Activated naive CD8-positive, alpha-beta T cell treated with anti-CD3 and anti-CD28 coated beads, Interleukin-2, amount 10 ng/mL, durations not matched to agents 7 days and 5 days (primary cell): ENCODE results near the gene SMAD7. TPM values are rescaled to one million over a fixed set of nuclear protein-coding genes. Genes with fewer than 3 reads are reported as not detected.
A peak's percentile ranks its signal among the peaks of the same experiment; 100 is the strongest.

Experiments
- ATAC-seq: fragments of 150-1000 bp; cut with Tn5 transposase; one replicate; pipeline ENCODE4 v1.10.0; 2021; ENCODE audit warnings: low read depth, moderate library complexity
- POLR2A ChIA-PET: fragments of 350-600 bp; sonication (Branson Sonifier 250); formaldehyde crosslinking; loops from one replicate; lab custom pipeline; 2021; ENCODE audit warnings: antibody characterized with exemption; lab: Charles Lee
- DNase-seq: peaks from one replicate; pipeline ENCODE4 v3.0.0; 2021
- H3K27ac Mint-ChIP-seq: one replicate; pipeline ENCODE4 v1.8.0; 2022; ENCODE audit warnings: mild to moderate bottlenecking, mixed read lengths
- H3K27me3 Mint-ChIP-seq: one replicate; pipeline ENCODE4 v1.8.0; 2022; ENCODE audit warnings: mild to moderate bottlenecking, moderate library complexity, mixed read lengths
- H3K36me3 Mint-ChIP-seq: one replicate; pipeline ENCODE4 v1.8.0; 2021; ENCODE audit warnings: mild to moderate bottlenecking, mixed read lengths
- H3K4me1 Mint-ChIP-seq: one replicate; pipeline ENCODE4 v1.8.0; 2021; ENCODE audit warnings: mixed read lengths
- H3K4me3 Mint-ChIP-seq: one replicate; pipeline ENCODE4 v1.8.0; 2022; ENCODE audit warnings: mild to moderate bottlenecking, moderate library complexity, mixed read lengths
- H3K9me3 Mint-ChIP-seq: one replicate; pipeline ENCODE4 v1.8.0; 2021; ENCODE audit warnings: mixed read lengths
- total RNA-seq, 2 experiments: library from RNA; stranded (reverse); gene quantifications; one replicate each; pipeline ENCODE4 v1.2.3, GENCODE V29; 2021

The SMAD7 gene
- total RNA-seq, 2 experiments from 2014 or later = 26.8 to 30.1 TPM

- no peak for ATAC-seq
- H3K27ac Mint-ChIP-seq = peak overlapping the region; percentile 57
- peaks cover 80% of the 10 kb centered on the region for H3K4me1 Mint-ChIP-seq
- POLR2A ChIA-PET = interaction anchor here (0.9 to 1.6 kb wide), 3 partner anchors 8 to 20 kb away, joined by 3 to 6 read pairs (median 3); no protein-coding TSS in a partner anchor
- no peaks in the 10 kb centered on the region for H3K9me3 Mint-ChIP-seq
- no peaks in the 10 kb centered on the region for H3K27me3 Mint-ChIP-seq
- H3K4me3 Mint-ChIP-seq = peak overlapping the region; percentile 17
- no peak for DNase-seq
- peaks cover 39% of the 10 kb centered on the region for H3K36me3 Mint-ChIP-seq
Observed at GRCh38 chr18:48932822-48933510, 17.8 kb downstream of the SMAD7 start.

- no peak for DNase-seq
- ATAC-seq = no peak
- Mint-ChIP-seq H3K27me3 (no peaks in the 10 kb centered on the region), H3K4me1 (peaks cover 80% of the 10 kb centered on the region), H3K27ac (peak overlapping the region; percentile 75), H3K36me3 (peaks cover 36% of the 10 kb centered on the region), H3K4me3 (no peak overlapping the region), H3K9me3 (no peaks in the 10 kb centered on the region)
- POLR2A ChIA-PET = interaction anchor here (0.9 to 1.2 kb wide), 2 partner anchors 8 to 20 kb away, joined by 3 read pairs; no protein-coding TSS in a partner anchor
Observed at GRCh38 chr18:48932462-48932818, 18.3 kb downstream of the SMAD7 start.

GRCh38 chr18:48931680-48932461 lies 18.9 kb downstream of the SMAD7 start:
- Mint-ChIP-seq H3K4me1 (peaks cover 83% of the 10 kb centered on the region), H3K9me3 (no peaks in the 10 kb centered on the region), H3K27me3 (no peaks in the 10 kb centered on the region), H3K4me3 (no peak overlapping the region), H3K27ac (peak overlapping the region; percentile 75), H3K36me3 (peaks cover 35% of the 10 kb centered on the region)
- ATAC-seq (no peak), DNase-seq (no peak)
- POLR2A ChIA-PET = interaction anchor here (1.2 kb wide), 1 partner anchor 21 kb away, joined by 3 read pairs; no protein-coding TSS in a partner anchor

- no peak for ATAC-seq
- Mint-ChIP-seq H3K4me1 (peaks cover 86% of the 10 kb centered on the region), H3K27me3 (no peaks in the 10 kb centered on the region), H3K27ac (peak overlapping the region; percentile 7), H3K36me3 (peaks cover 30% of the 10 kb centered on the region), H3K4me3 (no peak overlapping the region), H3K9me3 (no peaks in the 10 kb centered on the region)
- POLR2A ChIA-PET = no interaction called here
- DNase-seq = no peak
Observed at GRCh38 chr18:48930926-48931325, 19.8 kb downstream of the SMAD7 start.

- H3K36me3 Mint-ChIP-seq = peaks cover 26% of the 10 kb centered on the region
- H3K4me1 Mint-ChIP-seq = peaks cover 84% of the 10 kb centered on the region
- no peaks in the 10 kb centered on the region for H3K27me3 Mint-ChIP-seq
- POLR2A ChIA-PET = interaction anchor here (0.6 to 3.3 kb wide), 2 partner anchors 11 to 81 kb away, joined by 8 to 15 read pairs; no protein-coding TSS in a partner anchor
- no peaks in the 10 kb centered on the region for H3K9me3 Mint-ChIP-seq
- no peak for DNase-seq
- peak overlapping the region; percentile 63 for H3K4me3 Mint-ChIP-seq
- no peak for ATAC-seq
- peak overlapping the region; percentile 5 for H3K27ac Mint-ChIP-seq
Observed at GRCh38 chr18:48929941-48930713, 20.6 kb downstream of the SMAD7 start.

- Mint-ChIP-seq H3K4me3 (peak overlapping the region; percentile 77), H3K9me3 (no peaks in the 10 kb centered on the region), H3K4me1 (peaks cover 85% of the 10 kb centered on the region), H3K36me3 (peaks cover 26% of the 10 kb centered on the region), H3K27me3 (no peaks in the 10 kb centered on the region), H3K27ac (peak overlapping the region; percentile 72)
- DNase-seq (no peak), ATAC-seq (no peak)
- POLR2A ChIA-PET = interaction anchor here (0.8 to 3.3 kb wide), 3 partner anchors 8 to 19 kb away, joined by 4 to 15 read pairs (median 5); no protein-coding TSS in a partner anchor
Observed at GRCh38 chr18:48929212-48929612, 21.6 kb downstream of the SMAD7 start.

- no peaks in the 10 kb centered on the region for H3K27me3 Mint-ChIP-seq
- DNase-seq (peak; percentile 67), ATAC-seq (peak; percentile 93)
- POLR2A ChIA-PET = interaction anchor here (0.8 to 3.3 kb wide), 4 partner anchors 9 to 23 kb away, joined by 4 to 15 read pairs (median 6); no protein-coding TSS in a partner anchor
- H3K36me3 Mint-ChIP-seq = peaks cover 28% of the 10 kb centered on the region
- peak overlapping the region; percentile 77 for H3K4me3 Mint-ChIP-seq
- peak overlapping the region; percentile 72 for H3K27ac Mint-ChIP-seq
- no peaks in the 10 kb centered on the region for H3K9me3 Mint-ChIP-seq
- H3K4me1 Mint-ChIP-seq = peaks cover 84% of the 10 kb centered on the region
Observed at GRCh38 chr18:48928787-48929186, 22.0 kb downstream of the SMAD7 start.

GRCh38 chr18:48927286-48928080 lies 23.3 kb downstream of the SMAD7 start:
- H3K27ac Mint-ChIP-seq = no peak overlapping the region
- peak overlapping the region; percentile 23 for H3K4me3 Mint-ChIP-seq
- POLR2A ChIA-PET = interaction anchor here (1.4 to 3.3 kb wide), 3 partner anchors 14 to 24 kb away, joined by 5 to 15 read pairs (median 6); no protein-coding TSS in a partner anchor
- no peak for DNase-seq
- H3K36me3 Mint-ChIP-seq = peaks cover 32% of the 10 kb centered on the region
- ATAC-seq = no peak
- H3K9me3 Mint-ChIP-seq = no peaks in the 10 kb centered on the region
- no peaks in the 10 kb centered on the region for H3K27me3 Mint-ChIP-seq
- H3K4me1 Mint-ChIP-seq = peaks cover 86% of the 10 kb centered on the region

GRCh38 chr18:48926420-48926857 lies 24.3 kb downstream of the SMAD7 start:
- H3K27ac Mint-ChIP-seq = peak overlapping the region; percentile 4
- H3K27me3 Mint-ChIP-seq = no peaks in the 10 kb centered on the region
- DNase-seq (no peak), ATAC-seq (no peak)
- peaks cover 80% of the 10 kb centered on the region for H3K4me1 Mint-ChIP-seq
- H3K36me3 Mint-ChIP-seq = peaks cover 28% of the 10 kb centered on the region
- no peaks in the 10 kb centered on the region for H3K9me3 Mint-ChIP-seq
- H3K4me3 Mint-ChIP-seq = no peak overlapping the region
- POLR2A ChIA-PET = interaction anchor here (1.6 to 3.7 kb wide), 3 partner anchors 8 to 14 kb away, joined by 3 to 21 read pairs (median 10); no protein-coding TSS in a partner anchor

GRCh38 chr18:48925491-48925780 lies 25.3 kb downstream of the SMAD7 start:
- Mint-ChIP-seq H3K4me1 (peaks cover 74% of the 10 kb centered on the region), H3K9me3 (no peaks in the 10 kb centered on the region), H3K27ac (peak overlapping the region; percentile 90), H3K27me3 (no peaks in the 10 kb centered on the region), H3K36me3 (peaks cover 30% of the 10 kb centered on the region), H3K4me3 (peak overlapping the region; percentile 85)
- DNase-seq (no peak), ATAC-seq (no peak)
- POLR2A ChIA-PET = interaction anchor here (1.6 to 3.7 kb wide), 4 partner anchors 9 to 19 kb away, joined by 3 to 21 read pairs (median 8); no protein-coding TSS in a partner anchor

GRCh38 chr18:48924630-48925490 lies 25.9 kb downstream of the SMAD7 start:
- POLR2A ChIA-PET = interaction anchor here (0.5 to 3.7 kb wide), 10 partner anchors 8 to 82 kb away, joined by 3 to 21 read pairs (median 3); no protein-coding TSS in a partner anchor
- H3K4me3 Mint-ChIP-seq = peak overlapping the region; percentile 85

More at GRCh38 chr18:48924630-48925490, 25.9 kb downstream of the SMAD7 start:
- no peak for ATAC-seq
- Mint-ChIP-seq H3K36me3 (peaks cover 34% of the 10 kb centered on the region), H3K4me1 (peaks cover 73% of the 10 kb centered on the region), H3K9me3 (no peaks in the 10 kb centered on the region), H3K27me3 (no peaks in the 10 kb centered on the region), H3K27ac (peak overlapping the region; percentile 90)
- peak; percentile 61 for DNase-seq
